ENCODE measurements around the gene CHD5.

GRCh38 chr1:6185151-6185550, 5.0 kb upstream of the CHD5 start:
- TF ChIP-seq POLR2AphosphoS5 (IDR thresholded peaks at IDR 0.05; ENCODE audit: borderline replicate concordance, low read depth, low read length) (no peak), EZH2 (IDR thresholded peaks at IDR 0.05) (no peak), FOXP2 (optimal IDR thresholded peaks at IDR 0.05; ENCODE audit: control extremely low read depth, extremely low read length, insufficient read depth) (no peak)
